ENCODE data around the gene INMT.

The INMT gene

DNA sequence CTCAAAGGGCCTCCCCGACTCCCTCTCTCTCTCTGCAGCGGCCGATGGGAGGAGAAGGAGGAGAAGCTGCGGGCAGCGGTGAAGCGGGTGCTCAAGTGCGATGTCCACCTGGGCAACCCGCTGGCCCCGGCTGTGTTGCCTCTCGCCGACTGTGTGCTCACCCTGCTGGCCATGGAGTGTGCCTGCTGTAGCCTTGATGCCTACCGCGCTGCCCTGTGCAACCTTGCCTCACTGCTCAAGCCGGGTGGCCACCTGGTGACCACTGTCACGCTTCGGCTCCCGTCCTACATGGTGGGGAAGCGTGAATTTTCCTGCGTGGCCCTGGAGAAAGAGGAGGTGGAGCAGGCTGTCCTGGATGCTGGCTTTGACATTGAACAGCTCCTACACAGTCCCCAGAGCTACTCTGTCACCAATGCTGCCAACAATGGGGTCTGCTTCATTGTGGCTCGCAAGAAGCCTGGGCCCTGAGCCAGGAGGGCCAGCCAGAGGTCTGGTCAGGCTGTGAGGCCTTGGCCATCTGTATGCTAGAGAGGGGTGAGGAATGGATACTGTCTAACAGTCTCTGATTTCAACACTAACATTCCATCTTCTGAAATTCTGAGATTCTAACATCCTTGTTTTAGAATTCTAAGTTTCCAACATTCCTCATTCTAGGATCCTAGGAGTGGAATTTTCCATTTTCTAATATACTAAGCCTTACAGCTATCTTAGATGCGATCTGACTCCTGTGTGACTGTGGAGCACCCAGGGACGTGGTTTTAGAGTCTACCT, 3.6 kb downstream of the INMT start:
- no peak overlapping the region for H2AFZ ChIP-seq (ENCODE audit: low read length)
- no peaks in the 10 kb centered on the region for H3K79me2 ChIP-seq (ENCODE audit: insufficient read depth, low read length)
- no peak overlapping the region for H3K4me2 ChIP-seq (ENCODE audit: low read length)
- H3K27ac ChIP-seq (ENCODE audit: low read depth, low read length, poor library complexity, severe bottlenecking) = no peak overlapping the region
- no peak for TF ChIP-seq EZH2 (IDR thresholded peaks at IDR 0.05; ENCODE audit: borderline replicate concordance, low read length)
- TF ChIP-seq, protein P1, sequence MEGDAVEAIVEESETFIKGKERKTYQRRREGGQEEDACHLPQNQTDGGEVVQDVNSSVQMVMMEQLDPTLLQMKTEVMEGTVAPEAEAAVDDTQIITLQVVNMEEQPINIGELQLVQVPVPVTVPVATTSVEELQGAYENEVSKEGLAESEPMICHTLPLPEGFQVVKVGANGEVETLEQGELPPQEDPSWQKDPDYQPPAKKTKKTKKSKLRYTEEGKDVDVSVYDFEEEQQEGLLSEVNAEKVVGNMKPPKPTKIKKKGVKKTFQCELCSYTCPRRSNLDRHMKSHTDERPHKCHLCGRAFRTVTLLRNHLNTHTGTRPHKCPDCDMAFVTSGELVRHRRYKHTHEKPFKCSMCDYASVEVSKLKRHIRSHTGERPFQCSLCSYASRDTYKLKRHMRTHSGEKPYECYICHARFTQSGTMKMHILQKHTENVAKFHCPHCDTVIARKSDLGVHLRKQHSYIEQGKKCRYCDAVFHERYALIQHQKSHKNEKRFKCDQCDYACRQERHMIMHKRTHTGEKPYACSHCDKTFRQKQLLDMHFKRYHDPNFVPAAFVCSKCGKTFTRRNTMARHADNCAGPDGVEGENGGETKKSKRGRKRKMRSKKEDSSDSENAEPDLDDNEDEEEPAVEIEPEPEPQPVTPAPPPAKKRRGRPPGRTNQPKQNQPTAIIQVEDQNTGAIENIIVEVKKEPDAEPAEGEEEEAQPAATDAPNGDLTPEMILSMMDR (IDR thresholded peaks at IDR 0.05; ENCODE audit: low read length) = no peak
- no peaks in the 10 kb centered on the region for H3F3A ChIP-seq (ENCODE audit: insufficient read depth, low read length)
- no peaks in the 10 kb centered on the region for H3K36me3 ChIP-seq (ENCODE audit: insufficient read depth, low read length)
- H3K4me1 ChIP-seq (ENCODE audit: insufficient read depth, low read length, severe bottlenecking) = no peaks in the 10 kb centered on the region
- no peak overlapping the region for H3K9ac ChIP-seq (ENCODE audit: low read length)
- no peaks in the 10 kb centered on the region for H3K9me3 ChIP-seq (ENCODE audit: low read length)
- H3K9me2 ChIP-seq (ENCODE audit: low read depth, low read length) = no peaks in the 10 kb centered on the region
- H3K27me3 ChIP-seq (ENCODE audit: insufficient read depth, low read length) = peaks cover 4% of the 10 kb centered on the region; the same call in 1 of the 2 replicates
- H4K20me1 ChIP-seq (ENCODE audit: insufficient read depth, low read length) = no peaks in the 10 kb centered on the region
- no peak overlapping the region for H3K4me3 ChIP-seq (ENCODE audit: low read depth, low read length, poor library complexity, severe bottlenecking)

DNA sequence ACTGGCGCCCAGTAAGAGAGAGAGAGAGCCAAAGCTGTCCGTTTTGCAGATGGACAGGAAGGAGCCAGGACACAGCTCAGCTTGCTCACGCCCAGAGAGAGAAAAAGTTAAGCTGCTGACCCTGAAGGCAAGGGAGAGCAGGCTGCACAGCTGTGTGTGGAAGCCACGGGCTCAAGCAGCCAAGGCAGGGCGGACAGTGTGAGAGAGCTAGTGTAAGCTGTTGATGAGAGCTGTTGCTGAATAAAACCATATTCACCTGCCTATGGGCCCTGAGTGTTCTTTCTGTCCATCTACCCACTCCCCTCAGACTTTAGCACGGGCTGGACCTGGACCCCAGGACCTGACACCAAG, 5.4 kb downstream of the INMT start:
- TF ChIP-seq, protein P1 (IDR thresholded peaks at IDR 0.05; ENCODE audit: low read length) = no peak
- no peak for TF ChIP-seq EZH2 (IDR thresholded peaks at IDR 0.05; ENCODE audit: borderline replicate concordance, low read length)
- H2AFZ ChIP-seq (ENCODE audit: low read length) = no peak overlapping the region
- H3K27me3 ChIP-seq (ENCODE audit: insufficient read depth, low read length) = peaks cover 4% of the 10 kb centered on the region; the same call in 1 of the 2 replicates
- no peak overlapping the region for H3K4me3 ChIP-seq (ENCODE audit: low read depth, low read length, poor library complexity, severe bottlenecking)
- no peaks in the 10 kb centered on the region for H3K79me2 ChIP-seq (ENCODE audit: insufficient read depth, low read length)
- H3K4me2 ChIP-seq (ENCODE audit: low read length) = no peak overlapping the region
- no peaks in the 10 kb centered on the region for H3K9me3 ChIP-seq (ENCODE audit: low read length)
- no peaks in the 10 kb centered on the region for H3K9me2 ChIP-seq (ENCODE audit: low read depth, low read length)
- H3K9ac ChIP-seq (ENCODE audit: low read length) = no peak overlapping the region
- H3K36me3 ChIP-seq (ENCODE audit: insufficient read depth, low read length) = no peaks in the 10 kb centered on the region
- no peaks in the 10 kb centered on the region for H4K20me1 ChIP-seq (ENCODE audit: insufficient read depth, low read length)
- H3F3A ChIP-seq (ENCODE audit: insufficient read depth, low read length) = no peaks in the 10 kb centered on the region
- no peak overlapping the region for H3K27ac ChIP-seq (ENCODE audit: low read depth, low read length, poor library complexity, severe bottlenecking)
- H3K4me1 ChIP-seq (ENCODE audit: insufficient read depth, low read length, severe bottlenecking) = no peaks in the 10 kb centered on the region

DNA sequence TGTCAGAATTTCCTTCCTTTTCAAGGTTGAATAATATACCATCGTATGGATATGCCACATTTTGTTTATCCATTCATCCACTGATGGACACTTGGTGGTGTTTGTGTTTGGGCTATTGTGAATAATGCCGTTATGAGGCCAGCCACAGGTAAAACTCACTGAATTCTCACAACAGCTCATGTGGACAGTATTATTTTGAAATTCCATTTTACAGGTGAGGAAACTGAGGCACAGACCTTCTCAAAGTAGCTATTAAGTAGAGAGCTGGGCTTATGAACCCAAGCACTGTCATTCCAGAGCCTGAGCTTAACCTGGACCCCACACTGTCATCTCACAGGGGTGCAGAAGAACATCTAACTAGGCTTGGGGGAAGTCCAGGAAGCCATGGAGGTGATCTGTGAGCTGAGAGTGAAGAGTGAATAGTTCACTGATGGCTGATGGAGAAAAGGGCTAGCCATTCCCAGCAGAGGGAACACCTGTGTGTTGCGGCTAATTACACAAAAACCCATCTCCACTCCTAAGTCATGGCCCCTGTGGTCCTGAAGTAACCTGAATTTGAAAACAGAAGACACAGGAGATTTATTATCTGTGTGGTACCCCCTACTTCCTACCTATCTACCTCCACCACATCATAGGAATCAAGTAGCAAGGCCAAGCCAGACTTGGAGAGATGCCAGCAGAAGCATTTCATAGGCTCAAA, 8.7 kb downstream of the INMT start:
- Histone ChIP-seq H3K9me3 (ENCODE audit: low read length) (no peaks in the 10 kb centered on the region), H3K27me3 (ENCODE audit: insufficient read depth, low read length) (peaks cover 3% of the 10 kb centered on the region; the same call in 1 of the 2 replicates), H3F3A (ENCODE audit: insufficient read depth, low read length) (no peaks in the 10 kb centered on the region), H3K36me3 (ENCODE audit: insufficient read depth, low read length) (no peaks in the 10 kb centered on the region), H4K20me1 (ENCODE audit: insufficient read depth, low read length) (no peaks in the 10 kb centered on the region), H3K9ac (ENCODE audit: low read length) (no peak overlapping the region), H3K4me3 (ENCODE audit: low read depth, low read length, poor library complexity, severe bottlenecking) (no peak overlapping the region), H3K9me2 (ENCODE audit: low read depth, low read length) (no peaks in the 10 kb centered on the region), H3K27ac (ENCODE audit: low read depth, low read length, poor library complexity, severe bottlenecking) (no peak overlapping the region), H3K79me2 (ENCODE audit: insufficient read depth, low read length) (no peaks in the 10 kb centered on the region), H3K4me1 (ENCODE audit: insufficient read depth, low read length, severe bottlenecking) (no peaks in the 10 kb centered on the region), H2AFZ (ENCODE audit: low read length) (no peak overlapping the region), H3K4me2 (ENCODE audit: low read length) (no peak overlapping the region)
- TF ChIP-seq EZH2 (IDR thresholded peaks at IDR 0.05; ENCODE audit: borderline replicate concordance, low read length) = no peak
- TF ChIP-seq, protein P1 (IDR thresholded peaks at IDR 0.05; ENCODE audit: low read length) = no peak

Data from OCI-LY1 (cell line).